Measurements from ENCODE around the gene POLR1A.

The POLR1A gene

DNA sequence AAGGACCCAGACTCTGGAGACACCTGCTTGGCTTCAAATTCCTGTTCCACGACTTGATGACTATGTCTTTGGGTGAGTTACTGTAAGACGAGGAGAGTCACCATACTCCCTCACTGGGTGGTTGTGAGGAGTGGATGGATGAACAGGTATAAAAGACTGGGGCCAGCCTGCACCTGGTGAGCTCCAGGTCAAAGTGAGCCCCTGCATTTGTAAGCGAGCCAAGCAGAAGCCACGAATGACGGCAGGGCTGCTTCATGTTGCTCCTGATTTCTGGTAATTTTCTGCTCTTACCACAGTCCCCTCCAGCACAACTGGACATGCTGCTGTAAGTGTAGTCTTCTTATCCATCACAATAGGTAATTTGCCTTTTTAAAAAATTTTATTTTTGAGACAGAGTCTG lies 86.6 kb downstream of the POLR1A start:
- no peak for DNase-seq

GRCh38 chr2:86017901-86018896 lies 87.5 kb downstream of the POLR1A start:
- no peak for DNase-seq

DNA sequence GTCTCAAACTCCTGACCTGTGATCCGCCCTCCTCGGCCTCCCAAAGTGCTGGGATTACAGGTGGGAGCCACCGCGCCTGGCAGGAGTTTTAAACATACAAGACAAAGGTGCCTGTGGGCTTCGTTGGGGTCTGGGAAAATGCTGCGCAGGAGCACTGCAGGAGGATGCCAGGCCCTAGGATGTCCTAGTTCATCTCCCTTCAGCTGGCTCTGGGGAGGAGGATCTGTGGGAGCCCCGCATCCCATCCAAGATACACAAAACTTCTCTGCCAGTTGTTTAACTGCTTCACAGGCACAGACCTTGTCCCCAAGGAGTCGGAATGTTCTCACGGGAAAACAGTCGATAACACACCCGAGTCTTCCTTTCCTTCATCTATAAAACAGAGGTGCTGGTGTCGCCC lies 89.1 kb downstream of the POLR1A start:
- no peak for DNase-seq

DNA sequence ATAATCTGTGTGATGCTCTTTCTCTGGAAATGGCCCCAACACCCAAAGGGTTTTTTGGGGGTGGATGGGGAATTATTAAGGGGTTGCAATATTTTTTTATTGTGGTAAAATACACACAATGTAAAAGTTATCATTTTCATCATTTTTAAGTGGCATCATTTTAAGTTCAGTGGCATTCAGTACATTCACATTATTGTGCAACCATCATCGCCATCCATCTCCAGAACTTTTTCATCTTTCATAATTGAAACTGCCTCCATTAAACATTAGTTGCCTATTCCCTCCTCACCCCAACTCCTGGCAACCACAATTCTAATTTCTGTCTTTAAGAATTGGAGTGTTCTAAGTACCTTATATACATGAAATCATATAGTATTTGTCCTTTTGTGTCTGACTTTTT lies 90.0 kb downstream of the POLR1A start:
- DNase-seq: no peak

DNA sequence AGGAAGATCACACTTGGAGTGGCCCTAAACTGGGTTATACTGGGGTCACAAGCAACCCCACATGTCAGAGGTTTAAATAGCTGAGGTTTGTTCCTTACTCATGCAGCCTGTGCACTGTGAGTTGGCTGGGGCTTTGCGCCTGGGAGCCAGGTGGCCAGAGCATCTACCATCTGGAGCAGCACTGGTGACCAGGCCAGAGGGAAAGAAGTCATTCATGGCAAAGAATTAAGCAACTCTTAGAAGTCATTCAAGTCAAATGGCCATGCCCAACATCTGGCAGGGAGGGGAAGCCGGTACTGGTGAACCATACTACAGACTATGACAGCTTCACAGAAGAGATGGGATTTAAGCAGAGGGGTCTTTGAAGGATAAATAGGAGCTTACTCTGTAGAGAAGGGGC lies 90.7 kb downstream of the POLR1A start:
- no peak for DNase-seq

- no peak for DNase-seq
Observed at GRCh38 chr2:86014493-86014892, 91.2 kb downstream of the POLR1A start.

DNA sequence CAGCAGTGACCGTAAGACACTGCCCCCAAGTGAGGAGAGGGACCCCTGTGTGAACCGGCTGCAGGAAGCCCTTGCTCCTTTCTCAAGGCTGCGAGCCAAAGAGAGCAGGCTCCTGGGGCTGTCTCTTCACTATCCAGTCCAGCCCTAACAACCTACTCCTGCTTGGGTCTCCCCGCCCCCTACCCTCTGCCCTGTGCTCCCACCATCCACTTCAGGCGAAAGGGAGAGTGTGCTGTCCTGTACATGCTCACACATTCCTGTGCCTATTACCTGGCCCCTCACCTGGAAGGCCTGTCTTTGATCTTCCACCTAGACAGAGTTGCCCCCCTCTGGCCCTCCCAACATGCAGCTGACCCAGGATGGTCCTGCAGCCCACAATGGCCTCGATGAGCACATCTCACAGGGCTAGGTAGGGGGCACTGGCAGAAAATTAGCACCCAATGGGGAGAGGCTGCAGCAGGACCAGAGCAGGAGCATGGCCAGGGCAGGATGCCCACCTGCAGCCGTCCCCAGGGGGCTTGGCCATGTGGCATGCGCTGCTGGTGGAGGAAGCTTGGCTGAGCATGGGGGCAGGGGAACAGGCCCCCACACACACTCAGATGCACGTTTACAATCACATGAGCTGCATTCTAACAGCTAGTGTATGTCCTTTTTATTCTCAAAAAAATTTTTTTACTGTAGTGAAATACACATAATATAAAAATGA lies 93.5 kb downstream of the POLR1A start:
- no peak for DNase-seq

DNA sequence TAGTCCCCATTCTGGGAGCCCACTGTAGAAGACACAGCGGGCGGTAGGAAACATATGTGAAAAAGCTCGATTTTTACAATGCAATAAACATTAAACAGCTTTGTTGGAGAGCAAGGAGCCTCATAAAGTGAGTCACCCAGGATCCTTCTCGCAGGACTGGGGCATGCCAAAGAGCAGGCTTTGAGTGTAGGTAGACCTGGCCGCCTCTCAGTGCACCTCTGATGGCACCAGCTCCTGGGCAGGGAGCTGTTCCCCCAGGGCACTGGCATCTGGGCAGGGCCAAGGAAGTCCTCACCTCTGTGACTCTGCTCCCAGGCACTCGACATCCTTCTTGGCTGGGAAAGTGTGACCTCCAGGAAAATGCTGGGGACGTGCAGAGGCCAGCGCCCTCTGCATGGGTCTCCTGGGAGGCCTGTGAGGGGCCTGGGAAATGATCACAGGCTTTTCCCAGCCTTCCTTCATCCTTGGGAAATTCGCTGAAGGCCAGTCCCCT lies 94.2 kb downstream of the POLR1A start:
- no peak for DNase-seq

DNA sequence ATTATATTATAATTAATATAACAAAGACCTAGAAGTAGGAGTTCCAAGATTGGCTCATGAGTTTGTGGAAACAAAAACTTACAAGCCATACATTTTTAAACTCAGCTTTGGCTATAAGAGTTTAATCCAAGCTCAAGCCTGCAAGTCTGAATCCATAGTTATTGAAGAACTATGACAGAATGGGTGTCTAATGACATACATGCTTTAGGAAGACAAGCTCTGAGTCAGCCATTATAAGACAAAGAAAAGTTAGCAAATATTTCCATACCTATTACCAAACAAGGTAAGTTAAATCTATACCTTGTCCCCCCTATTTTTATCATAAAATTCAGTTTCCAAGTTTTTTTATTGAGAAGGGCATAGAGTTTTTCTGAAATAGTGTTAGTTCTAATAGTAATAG lies 95.6 kb downstream of the POLR1A start:
- DNase-seq: no peak

DNA sequence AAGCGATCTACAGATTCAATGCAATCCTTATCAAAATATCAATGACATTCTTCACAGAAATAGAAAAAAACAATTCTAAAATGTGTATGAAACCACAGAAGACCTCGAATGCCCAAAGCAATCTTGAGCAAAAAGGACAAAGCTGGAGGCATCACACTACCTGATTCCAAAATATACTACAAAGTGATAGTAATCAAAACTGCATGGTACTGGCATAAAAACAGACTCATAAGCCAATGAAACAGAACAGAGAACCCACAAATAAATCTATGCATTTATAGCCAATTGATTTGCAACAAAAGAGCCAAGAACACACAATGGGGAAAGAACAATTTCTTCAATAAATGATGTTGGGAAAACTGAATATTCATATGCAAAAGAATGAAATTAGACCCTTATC lies 99.2 kb downstream of the POLR1A start:
- DNase-seq: no peak

DNA sequence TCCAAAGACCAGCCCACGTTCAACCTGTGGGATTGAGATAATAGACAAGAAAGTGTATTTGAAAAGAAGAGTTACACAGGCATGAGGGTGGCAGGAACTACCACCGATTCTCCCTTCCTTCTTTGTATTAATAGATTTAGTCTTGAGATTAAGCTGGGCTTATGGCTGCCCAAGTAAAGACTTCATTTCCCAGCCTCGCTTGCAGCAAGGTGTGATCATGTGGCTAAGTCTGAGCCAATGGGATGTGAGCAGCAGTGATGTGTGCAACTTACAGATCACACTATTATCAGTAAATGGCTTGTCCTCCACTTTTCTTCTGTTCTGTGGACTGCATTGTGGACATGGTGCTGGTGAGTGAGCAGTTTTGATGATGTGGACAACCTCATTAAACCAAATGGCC lies 101.7 kb downstream of the POLR1A start:
- DNase-seq: no peak

- DNase-seq: no peak
Observed at GRCh38 chr2:86003104-86003503, 102.6 kb downstream of the POLR1A start.

DNA sequence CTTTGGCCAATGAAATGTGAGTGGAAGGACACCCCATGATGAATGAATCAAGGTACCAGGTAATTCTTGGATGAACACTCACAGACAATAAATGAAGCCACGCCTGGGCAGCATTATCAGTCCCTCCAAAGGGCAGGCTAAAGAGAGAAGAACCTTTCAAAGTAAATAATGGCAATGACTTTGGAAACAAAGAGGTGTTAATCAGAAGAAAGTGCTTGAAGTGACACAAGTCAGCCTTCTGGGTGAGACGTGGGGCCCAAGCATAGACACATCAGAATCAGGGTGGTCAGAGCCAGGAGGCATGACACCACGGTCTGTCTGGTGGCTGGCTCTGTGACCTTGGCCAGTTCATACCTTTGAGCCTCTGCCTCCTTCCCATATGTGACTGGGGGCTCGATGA lies 103.3 kb downstream of the POLR1A start:
- no peak for DNase-seq

GRCh38 chr2:86001326-86001725 lies 104.4 kb downstream of the POLR1A start:
- DNase-seq: no peak

GRCh38 chr2:86000938-86001312 lies 104.8 kb downstream of the POLR1A start:
- no peak for DNase-seq

DNA sequence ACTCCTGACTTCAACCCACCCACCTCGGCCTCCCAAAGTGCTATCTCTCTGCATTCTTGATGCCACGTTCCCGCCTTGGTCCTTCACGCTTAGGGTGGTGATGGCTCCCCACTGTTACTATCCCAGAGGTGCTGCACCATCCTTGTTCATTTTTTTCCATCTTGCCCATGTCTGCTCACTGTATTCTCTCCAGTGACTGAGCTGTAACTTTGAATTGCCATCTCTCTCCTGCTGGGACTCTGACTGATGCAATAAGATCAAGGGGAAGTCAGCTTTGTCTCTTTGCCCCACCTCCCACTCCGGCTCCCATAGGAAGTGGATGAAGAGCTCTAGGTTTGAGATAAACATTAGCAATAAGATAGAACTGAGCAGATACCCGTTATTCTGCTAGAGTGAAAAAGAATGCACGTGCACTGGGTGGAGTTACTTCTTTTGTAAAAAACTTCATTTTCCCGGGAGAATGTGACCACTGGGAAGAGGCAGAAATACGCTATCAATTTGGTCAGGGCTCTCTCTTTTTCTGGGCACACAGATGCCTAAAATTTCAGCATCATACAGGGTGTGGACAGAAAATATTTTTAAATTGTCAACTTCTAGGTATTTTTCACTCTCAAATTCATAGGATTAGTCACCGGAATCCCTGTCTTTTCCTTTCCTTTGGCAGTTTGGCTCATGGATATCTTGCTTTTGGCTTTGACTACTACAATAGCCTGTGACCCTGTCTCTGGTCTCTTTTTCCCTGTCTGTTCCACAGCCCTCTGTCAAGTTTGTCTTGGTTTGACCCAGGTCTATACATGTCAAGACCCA lies 105.4 kb downstream of the POLR1A start:
- no peak for DNase-seq

DNA sequence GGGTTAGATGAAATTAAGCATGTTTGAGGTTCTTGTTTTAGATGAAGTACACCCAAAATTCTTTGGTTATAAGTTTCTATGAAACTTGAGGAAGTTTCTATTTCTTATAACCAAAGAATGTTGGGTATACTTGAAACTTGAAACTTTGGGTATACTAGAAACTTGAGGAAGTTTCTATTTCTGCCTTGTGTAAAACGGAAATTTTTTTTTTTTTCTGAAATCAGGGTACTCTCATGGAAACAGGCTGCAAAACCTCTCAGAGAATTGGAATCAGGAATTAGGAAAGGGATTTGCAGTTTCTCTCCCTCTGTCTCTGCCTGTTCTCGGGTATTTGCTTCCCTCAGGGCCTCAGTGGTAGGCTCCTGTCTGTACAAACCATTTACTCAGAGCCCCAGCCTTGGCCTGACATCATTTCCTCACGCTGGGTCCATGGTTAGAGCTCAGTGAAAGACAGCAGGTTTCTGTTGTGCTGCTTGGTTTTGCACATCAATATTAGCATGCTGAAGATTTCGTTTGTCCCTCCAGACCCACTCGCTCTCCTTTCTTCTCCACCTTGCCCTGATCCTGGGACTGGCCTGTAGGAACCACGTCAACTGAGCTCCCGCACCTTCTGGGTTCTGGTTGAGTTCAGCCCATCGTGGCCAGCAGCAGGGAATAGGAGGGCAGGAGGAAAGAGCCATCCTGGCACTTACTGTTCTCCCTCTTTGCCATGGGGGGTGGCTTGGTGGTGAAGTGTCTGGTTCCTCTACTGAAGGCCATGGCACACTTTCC lies 106.4 kb downstream of the POLR1A start:
- DNase-seq: no peak

DNA sequence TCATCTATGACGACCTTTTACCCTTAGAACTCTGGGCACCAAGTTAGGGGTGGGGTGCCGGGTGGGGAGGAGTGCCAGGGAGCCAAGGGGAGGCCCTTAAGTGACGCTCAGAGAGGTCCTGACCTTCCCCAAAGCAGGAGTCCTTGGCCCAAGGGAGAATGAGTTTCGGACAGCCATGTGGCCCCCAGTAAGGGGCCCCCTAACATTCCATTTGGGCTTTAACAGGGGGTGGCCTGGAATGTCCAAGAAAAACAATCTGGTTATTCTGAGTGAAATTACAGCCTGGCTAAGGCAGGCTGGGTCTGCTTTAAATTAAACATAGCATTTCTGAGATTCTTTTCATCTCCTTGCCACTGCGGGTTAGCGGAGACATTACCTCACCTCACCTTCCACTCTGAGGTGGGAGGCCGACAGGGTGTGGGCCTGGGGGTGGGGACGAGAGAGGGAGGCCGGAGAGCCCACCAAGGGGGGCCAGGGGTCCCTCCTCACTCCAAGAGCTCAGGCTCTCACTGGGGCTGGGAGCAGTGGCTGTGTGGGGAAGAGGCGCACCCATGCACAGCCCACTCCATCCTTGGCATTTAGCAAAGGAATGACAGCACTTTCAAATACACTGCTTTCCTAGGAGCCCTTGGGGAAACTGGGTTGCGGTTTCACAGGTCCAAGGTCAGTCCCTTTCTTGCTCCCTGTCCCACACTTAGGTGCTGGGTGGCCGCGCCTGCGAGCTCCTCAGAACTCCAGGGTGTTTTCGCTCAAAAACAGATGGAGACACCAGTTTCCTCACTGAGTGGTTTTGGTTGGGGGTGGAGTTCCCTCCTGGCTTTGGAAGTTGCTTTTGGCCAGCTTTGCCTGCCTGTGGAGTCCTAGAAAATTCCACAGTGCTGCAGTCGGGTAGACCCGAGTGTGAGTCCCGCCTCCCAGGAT lies 107.4 kb downstream of the POLR1A start:
- DNase-seq: no peak

GRCh38 chr2:85997017-85997970 lies 108.4 kb downstream of the POLR1A start:
- no peak for DNase-seq

GRCh38 chr2:85996591-85996990 lies 109.1 kb downstream of the POLR1A start:
- DNase-seq: no peak

Measured in SW 1271 (cell line).